HG03442 (cell line): ENCODE measurements around the gene IFFO2.

Source experiments
- ATAC-seq: cut with Tn5 transposase; IDR thresholded peaks from one replicate; pipeline ENCODE4 v1.9.1; 2021; ENCODE audit warnings: mild to moderate bottlenecking, moderate library complexity; ENCODE audit not compliant: unreplicated experiment

The IFFO2 gene

GRCh38 chr1:18921516-18922251 lies 34.8 kb downstream of the IFFO2 start:
- no peak for ATAC-seq

- no peak for ATAC-seq
These were observed 35.5 kb downstream of the IFFO2 start for GRCh38 chr1:18920931-18921330.

- ATAC-seq, result no peak
These were observed 36.5 kb downstream of the IFFO2 start for GRCh38 chr1:18919956-18920355.

- no peak for ATAC-seq
These were observed 37.1 kb downstream of the IFFO2 start for GRCh38 chr1:18919197-18919905.

GRCh38 chr1:18918417-18918816 lies 38.1 kb downstream of the IFFO2 start:
- no peak for ATAC-seq

- ATAC-seq, result no peak
These were observed 39.2 kb downstream of the IFFO2 start for GRCh38 chr1:18917071-18917799.

- no peak for ATAC-seq
These were observed 41.1 kb downstream of the IFFO2 start for GRCh38 chr1:18915341-18915740.

- no peak for ATAC-seq
These were observed 43.2 kb downstream of the IFFO2 start for GRCh38 chr1:18913065-18913835.

- no peak for ATAC-seq
These were observed 43.9 kb downstream of the IFFO2 start for GRCh38 chr1:18912550-18912949.

- no peak for ATAC-seq
These were observed 47.3 kb downstream of the IFFO2 start for GRCh38 chr1:18908911-18909771.

GRCh38 chr1:18907917-18908845 lies 48.3 kb downstream of the IFFO2 start:
- no peak for ATAC-seq

GRCh38 chr1:18907021-18907916 lies 49.2 kb downstream of the IFFO2 start:
- ATAC-seq, result no peak

- no peak for ATAC-seq
These were observed 53.2 kb downstream of the IFFO2 start for GRCh38 chr1:18903291-18903756.

GRCh38 chr1:18902523-18903290 lies 53.8 kb downstream of the IFFO2 start, which contains the start of gene ALDH4A1:
Gene ALDH4A1 (minus strand): TSS chr1:18902555. CDS start chr1:18902523, 32 bp downstream.
- ATAC-seq, result peak; percentile 94

GRCh38 chr1:18901952-18902522 lies 54.4 kb downstream of the IFFO2 start:
- ATAC-seq, result no peak

- ATAC-seq, result no peak
These were observed 55.1 kb downstream of the IFFO2 start for GRCh38 chr1:18901147-18901951.
